ENCODE results near the gene STK11IP.
A peak's percentile ranks its signal among the peaks of the same experiment; 100 is the strongest.

STK11IP gene

DNA sequence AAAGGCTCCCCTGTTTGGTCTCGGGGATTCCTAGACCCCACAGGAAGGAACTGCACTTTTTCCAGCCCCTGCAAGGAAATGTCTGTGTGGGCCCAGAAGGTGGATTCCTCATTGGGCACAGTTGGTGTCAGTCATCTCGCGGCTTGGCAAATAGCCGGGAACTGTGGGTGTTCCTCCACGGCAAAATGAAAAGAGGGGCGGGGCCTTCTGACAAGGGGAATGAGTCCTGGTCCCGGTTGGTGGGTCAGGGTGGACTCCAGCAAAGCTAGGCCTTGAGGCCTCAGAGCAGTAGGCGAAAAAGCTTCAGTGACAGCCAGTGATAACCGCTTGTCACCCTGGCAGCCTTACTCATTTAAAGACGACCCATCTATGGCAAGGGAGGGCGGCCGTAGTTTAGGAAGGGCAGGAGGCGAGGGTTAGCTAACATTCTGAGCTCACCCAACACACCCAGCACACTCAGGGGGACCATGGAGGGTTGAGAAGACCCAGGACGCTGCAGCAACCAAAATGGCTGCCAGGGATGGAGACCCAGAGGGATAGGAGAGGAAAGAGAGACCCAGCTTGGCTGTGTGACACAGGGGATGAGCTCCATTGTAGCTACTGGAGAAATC is 46.2 kb downstream of the STK11IP start:
- no peak for DNase-seq (ENCODE audit: low spot score)
- Histone ChIP-seq H3K27ac (ENCODE audit: poor library complexity, severe bottlenecking) (no peak overlapping the region), H3K4me1 (ENCODE audit: insufficient read depth, poor library complexity, severe bottlenecking) (peaks cover 13% of the 10 kb centered on the region), H3K9me3 (ENCODE audit: severe bottlenecking) (no peaks in the 10 kb centered on the region), H3K27me3 (ENCODE audit: insufficient read depth, poor library complexity, severe bottlenecking) (no peaks in the 10 kb centered on the region), H3K36me3 (ENCODE audit: low read depth) (no peaks in the 10 kb centered on the region), H3K4me3 (ENCODE audit: severe bottlenecking) (no peak overlapping the region)
- TF ChIP-seq, protein P1, sequence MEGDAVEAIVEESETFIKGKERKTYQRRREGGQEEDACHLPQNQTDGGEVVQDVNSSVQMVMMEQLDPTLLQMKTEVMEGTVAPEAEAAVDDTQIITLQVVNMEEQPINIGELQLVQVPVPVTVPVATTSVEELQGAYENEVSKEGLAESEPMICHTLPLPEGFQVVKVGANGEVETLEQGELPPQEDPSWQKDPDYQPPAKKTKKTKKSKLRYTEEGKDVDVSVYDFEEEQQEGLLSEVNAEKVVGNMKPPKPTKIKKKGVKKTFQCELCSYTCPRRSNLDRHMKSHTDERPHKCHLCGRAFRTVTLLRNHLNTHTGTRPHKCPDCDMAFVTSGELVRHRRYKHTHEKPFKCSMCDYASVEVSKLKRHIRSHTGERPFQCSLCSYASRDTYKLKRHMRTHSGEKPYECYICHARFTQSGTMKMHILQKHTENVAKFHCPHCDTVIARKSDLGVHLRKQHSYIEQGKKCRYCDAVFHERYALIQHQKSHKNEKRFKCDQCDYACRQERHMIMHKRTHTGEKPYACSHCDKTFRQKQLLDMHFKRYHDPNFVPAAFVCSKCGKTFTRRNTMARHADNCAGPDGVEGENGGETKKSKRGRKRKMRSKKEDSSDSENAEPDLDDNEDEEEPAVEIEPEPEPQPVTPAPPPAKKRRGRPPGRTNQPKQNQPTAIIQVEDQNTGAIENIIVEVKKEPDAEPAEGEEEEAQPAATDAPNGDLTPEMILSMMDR (IDR thresholded peaks at IDR 0.05; ENCODE audit: poor library complexity, severe bottlenecking): no peak
- ATAC-seq (ENCODE audit: low read depth): no peak

DNA sequence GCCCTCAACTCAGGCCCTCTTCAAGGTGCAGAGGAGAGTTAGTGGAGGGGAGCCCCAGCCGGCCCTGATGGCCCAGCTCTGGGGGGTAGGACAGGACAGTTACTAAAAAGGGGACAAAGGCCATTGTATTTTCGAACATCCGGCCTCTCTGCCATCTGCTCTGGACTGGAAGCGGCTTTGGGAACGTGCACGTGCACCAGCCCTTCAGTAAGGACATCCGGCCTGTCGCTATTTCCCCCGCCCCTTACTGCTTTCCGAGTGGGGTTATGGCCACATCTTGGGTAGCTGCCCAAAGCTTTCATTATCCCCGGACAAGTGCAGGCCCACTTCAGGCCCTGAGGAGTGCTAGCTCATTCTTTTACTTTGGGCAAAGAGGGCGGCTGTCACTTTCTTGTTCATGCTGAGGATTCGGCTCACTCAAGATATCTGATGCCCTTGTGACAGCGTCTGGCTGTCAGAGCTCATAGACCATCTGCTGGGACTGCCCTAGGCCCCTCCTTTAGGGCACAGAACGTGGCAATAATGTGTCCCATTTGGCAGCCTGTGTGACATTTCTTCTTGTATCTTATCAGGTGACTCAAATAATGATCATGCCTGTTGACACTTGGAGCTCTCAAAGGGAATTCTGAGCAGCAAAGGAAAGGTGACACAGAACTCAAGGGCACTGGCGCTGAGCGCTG is 47.3 kb downstream of the STK11IP start:
- H3K4me3 ChIP-seq (ENCODE audit: severe bottlenecking): no peak overlapping the region
- ATAC-seq (ENCODE audit: low read depth) (no peak), DNase-seq (ENCODE audit: low spot score) (no peak)
- peaks cover 13% of the 10 kb centered on the region for H3K4me1 ChIP-seq (ENCODE audit: insufficient read depth, poor library complexity, severe bottlenecking)
- H3K27ac ChIP-seq (ENCODE audit: poor library complexity, severe bottlenecking): peak overlapping the region; percentile 56
- H3K9me3 ChIP-seq (ENCODE audit: severe bottlenecking): no peaks in the 10 kb centered on the region
- H3K36me3 ChIP-seq (ENCODE audit: low read depth): no peaks in the 10 kb centered on the region
- no peaks in the 10 kb centered on the region for H3K27me3 ChIP-seq (ENCODE audit: insufficient read depth, poor library complexity, severe bottlenecking)
- TF ChIP-seq, protein P1 (IDR thresholded peaks at IDR 0.05; ENCODE audit: poor library complexity, severe bottlenecking): no peak

DNA sequence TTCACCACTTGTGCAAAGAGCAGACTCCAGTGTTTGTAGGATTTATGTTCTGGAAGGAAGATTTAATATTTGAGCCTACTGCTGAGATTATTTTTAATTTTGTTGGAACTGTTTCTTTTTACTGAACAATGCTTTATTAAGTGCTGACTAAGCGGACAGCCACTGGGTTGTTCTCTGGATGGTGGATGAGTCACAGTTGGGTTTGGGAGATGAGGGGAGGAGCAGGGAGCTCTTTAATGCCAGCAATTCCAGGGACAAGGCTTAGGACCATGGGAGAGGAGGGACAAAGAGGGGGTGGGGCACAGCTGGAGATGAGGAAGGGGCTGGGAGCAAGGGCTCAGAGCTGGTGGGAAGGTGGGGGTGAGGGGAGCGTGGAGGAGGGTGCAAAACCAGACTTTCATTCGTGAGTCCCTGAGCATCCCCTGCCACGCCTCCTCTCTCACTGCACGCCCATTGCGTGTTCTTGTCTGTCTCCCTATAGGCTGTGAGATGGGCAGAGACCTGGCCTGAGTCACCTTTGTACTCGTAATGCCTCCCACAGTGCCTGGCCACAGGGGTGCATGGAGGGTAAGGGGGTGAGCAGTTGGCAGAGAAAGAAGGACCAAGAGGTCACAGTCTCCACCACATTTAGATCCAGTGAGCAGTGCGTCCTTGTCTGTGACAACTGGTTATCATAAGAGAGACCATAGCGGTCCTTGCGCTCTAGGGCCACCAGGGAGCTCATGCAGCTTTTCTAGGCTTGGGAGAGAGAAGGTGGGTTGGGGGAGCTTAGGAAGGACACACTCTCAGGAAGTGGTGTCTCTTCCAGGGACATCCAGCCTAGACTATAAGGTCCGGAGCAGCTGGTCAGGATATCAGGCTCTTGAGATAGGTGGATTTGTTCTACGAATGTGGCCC is 48.2 kb downstream of the STK11IP start:
- ATAC-seq (ENCODE audit: low read depth): peak; percentile 75
- H3K9me3 ChIP-seq (ENCODE audit: severe bottlenecking): no peaks in the 10 kb centered on the region
- H3K4me3 ChIP-seq (ENCODE audit: severe bottlenecking): no peak overlapping the region
- H3K36me3 ChIP-seq (ENCODE audit: low read depth): no peaks in the 10 kb centered on the region
- H3K4me1 ChIP-seq (ENCODE audit: insufficient read depth, poor library complexity, severe bottlenecking): peaks cover 13% of the 10 kb centered on the region
- H3K27ac ChIP-seq (ENCODE audit: poor library complexity, severe bottlenecking): peak overlapping the region; percentile 56
- TF ChIP-seq, protein P1 (IDR thresholded peaks at IDR 0.05; ENCODE audit: poor library complexity, severe bottlenecking): no peak
- no peak for DNase-seq (ENCODE audit: low spot score)
- no peaks in the 10 kb centered on the region for H3K27me3 ChIP-seq (ENCODE audit: insufficient read depth, poor library complexity, severe bottlenecking)

DNA sequence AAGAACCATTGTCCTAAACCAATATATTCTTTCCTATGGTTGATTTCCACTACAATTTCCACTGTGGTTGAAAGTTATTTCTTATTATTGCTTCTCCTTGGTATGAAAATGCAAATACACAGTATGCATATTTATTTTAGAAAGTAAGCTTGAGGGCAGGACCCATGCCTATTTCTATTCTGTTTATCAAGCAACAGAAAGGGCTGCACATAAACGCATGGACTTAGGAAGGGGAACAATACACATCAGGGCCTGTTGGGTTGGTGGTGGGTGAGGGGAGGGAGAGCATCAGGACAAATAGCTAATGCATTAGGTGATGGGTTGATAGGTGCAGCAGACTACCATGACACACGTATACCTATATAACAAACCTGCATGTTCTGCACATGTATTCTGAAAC is 50.5 kb downstream of the STK11IP start:
- Histone ChIP-seq H3K4me3 (ENCODE audit: severe bottlenecking) (no peak overlapping the region), H3K9me3 (ENCODE audit: severe bottlenecking) (no peaks in the 10 kb centered on the region), H3K36me3 (ENCODE audit: low read depth) (no peaks in the 10 kb centered on the region), H3K4me1 (ENCODE audit: insufficient read depth, poor library complexity, severe bottlenecking) (peaks cover 10% of the 10 kb centered on the region), H3K27me3 (ENCODE audit: insufficient read depth, poor library complexity, severe bottlenecking) (no peaks in the 10 kb centered on the region), H3K27ac (ENCODE audit: poor library complexity, severe bottlenecking) (no peak overlapping the region)
- TF ChIP-seq, protein P1 (IDR thresholded peaks at IDR 0.05; ENCODE audit: poor library complexity, severe bottlenecking): no peak
- no peak for ATAC-seq (ENCODE audit: low read depth)
- DNase-seq (ENCODE audit: low spot score): no peak
